WTC11 (cell line): Measurements from ENCODE around the gene RPP38. TPM values are rescaled to one million over a fixed set of nuclear protein-coding genes. Genes with fewer than 3 reads are reported as not detected.

Source experiments
- ATAC-seq: fragments of 200-7000 bp; cut with Tn5 transposase; 2 replicates; pipeline ENCODE4 v1.10.0; 2021; ENCODE audit warnings: mild to moderate bottlenecking, moderate library complexity
- CTCF ChIA-PET: fragments of 300-600 bp; sonication (Branson Sonifier 250); formaldehyde crosslinking; loops from one replicate; lab custom pipeline; 2021; ENCODE audit warnings: antibody characterized with exemption; lab: Charles Lee
- POLR2A ChIA-PET: fragments of 350-600 bp; sonication (Branson Sonifier 250); formaldehyde crosslinking; loops from one replicate; lab custom pipeline; 2021; ENCODE audit warnings: antibody characterized with exemption; lab: Charles Lee
- DNase-seq: peaks from one replicate; pipeline ENCODE4 v3.0.0; 2021; ENCODE audit warnings: low spot score
- H3K27ac Mint-ChIP-seq: 2 replicates; pipeline ENCODE4 v1.8.0; 2021; ENCODE audit warnings: mixed read lengths
- H3K27me3 Mint-ChIP-seq: 2 replicates; pipeline ENCODE4 v1.8.0; 2021; ENCODE audit warnings: low read depth, mild to moderate bottlenecking, moderate library complexity, mixed read lengths
- H3K36me3 Mint-ChIP-seq: 2 replicates; pipeline ENCODE4 v1.8.0; 2021; ENCODE audit warnings: mixed read lengths
- H3K4me1 Mint-ChIP-seq: 2 replicates; pipeline ENCODE4 v1.8.0; 2022; ENCODE audit warnings: mixed read lengths
- H3K4me3 Mint-ChIP-seq: 2 replicates; pipeline ENCODE4 v1.8.0; 2021; ENCODE audit warnings: mild to moderate bottlenecking, moderate library complexity, mixed read lengths
- H3K9me3 Mint-ChIP-seq: 2 replicates; pipeline ENCODE4 v1.8.0; 2021; ENCODE audit warnings: mixed read lengths
- CREB1 ChIP-seq: sonication (generic); formaldehyde crosslinking; IDR thresholded peaks from 2 replicates; pipeline ENCODE4 v1.8.0; 2023; ENCODE audit warnings: mild to moderate bottlenecking, missing genetic modification reagents
- ETV6 ChIP-seq: sonication (generic); formaldehyde crosslinking; IDR thresholded peaks from 2 replicates; pipeline ENCODE4 v1.8.1; 2022; ENCODE audit warnings: mild to moderate bottlenecking, missing genetic modification reagents
- GABPB1 ChIP-seq: sonication (generic); formaldehyde crosslinking; IDR thresholded peaks from 2 replicates; pipeline ENCODE4 v1.8.1; 2023; ENCODE audit warnings: mild to moderate bottlenecking, missing genetic modification reagents
- MXD4 ChIP-seq: fragments of 250-450 bp; sonication (Bioruptor Pico); IDR thresholded peaks from 2 replicates; pipeline ENCODE4 v1.8.0; 2021; ENCODE audit warnings: mild to moderate bottlenecking, moderate library complexity, borderline replicate concordance
- NFE2L1 ChIP-seq: sonication (generic); formaldehyde crosslinking; IDR thresholded peaks from 2 replicates; pipeline ENCODE4 v1.8.1; 2023; ENCODE audit warnings: missing genetic modification reagents
- NFYB ChIP-seq: sonication (generic); formaldehyde crosslinking; conservative IDR thresholded peaks from 2 replicates; pipeline ENCODE4 v1.8.0; 2022; ENCODE audit warnings: low read depth, missing genetic modification reagents
- NR2C2 ChIP-seq: sonication (generic); formaldehyde crosslinking; IDR thresholded peaks from 2 replicates; pipeline ENCODE4 v1.8.0; 2022; ENCODE audit warnings: mild to moderate bottlenecking, missing genetic modification reagents
- SP1 ChIP-seq: sonication (generic); formaldehyde crosslinking; conservative IDR thresholded peaks from 2 replicates; pipeline ENCODE4 v1.8.1; 2022; ENCODE audit warnings: missing genetic modification reagents
- total RNA-seq: library from RNA; stranded (reverse); gene quantifications from 3 replicates; pipeline ENCODE4 v1.2.3, GENCODE V29; 2021
- TF ChIP-seq, protein P1 (sequence below): fragments of 250-450 bp; sonication (Bioruptor Pico); IDR thresholded peaks from 2 replicates; pipeline ENCODE4 v1.9.0; 2021; ENCODE audit warnings: mild to moderate bottlenecking, borderline replicate concordance
- TF ChIP-seq, protein P2 (sequence below): sonication (generic); formaldehyde crosslinking; IDR thresholded peaks from 2 replicates; pipeline ENCODE4 v1.8.1; 2022; ENCODE audit warnings: low read depth, mild to moderate bottlenecking, moderate library complexity, missing genetic modification reagents, borderline replicate concordance
- TF ChIP-seq, protein P3 (sequence below): sonication (generic); formaldehyde crosslinking; IDR thresholded peaks from 2 replicates; pipeline ENCODE4 v1.8.1; 2022; ENCODE audit warnings: mild to moderate bottlenecking, missing genetic modification reagents, moderate library complexity, borderline replicate concordance
- TF ChIP-seq, protein P4 (sequence below): sonication (generic); formaldehyde crosslinking; IDR thresholded peaks from 2 replicates; pipeline ENCODE4 v1.8.1; 2023; ENCODE audit warnings: mild to moderate bottlenecking, missing genetic modification reagents
- TF ChIP-seq, protein P5 (sequence below): sonication (generic); formaldehyde crosslinking; IDR thresholded peaks from 2 replicates; pipeline ENCODE4 v1.8.0; 2022; ENCODE audit warnings: mild to moderate bottlenecking, missing genetic modification reagents
- TF ChIP-seq, protein P6 (sequence below): fragments of 250-450 bp; sonication (Bioruptor Pico); IDR thresholded peaks from 2 replicates; pipeline ENCODE4 v1.9.0; 2021; ENCODE audit warnings: mild to moderate bottlenecking
- TF ChIP-seq, protein P7 (sequence below): sonication (generic); formaldehyde crosslinking; IDR thresholded peaks from 2 replicates; pipeline ENCODE4 v1.8.0; 2022; ENCODE audit warnings: missing genetic modification reagents
- TF ChIP-seq, protein P8 (sequence below): sonication (generic); formaldehyde crosslinking; IDR thresholded peaks from 2 replicates; pipeline ENCODE4 v1.8.0; 2022; ENCODE audit warnings: mild to moderate bottlenecking, missing genetic modification reagents
- TF ChIP-seq, protein P9 (sequence below): sonication (generic); formaldehyde crosslinking; IDR thresholded peaks from 2 replicates; pipeline ENCODE4 v1.8.0; 2022; ENCODE audit warnings: mild to moderate bottlenecking, missing genetic modification reagents

Gene RPP38
- total RNA-seq, 1 experiment from 2014 or later: 20.9 TPM

DNA sequence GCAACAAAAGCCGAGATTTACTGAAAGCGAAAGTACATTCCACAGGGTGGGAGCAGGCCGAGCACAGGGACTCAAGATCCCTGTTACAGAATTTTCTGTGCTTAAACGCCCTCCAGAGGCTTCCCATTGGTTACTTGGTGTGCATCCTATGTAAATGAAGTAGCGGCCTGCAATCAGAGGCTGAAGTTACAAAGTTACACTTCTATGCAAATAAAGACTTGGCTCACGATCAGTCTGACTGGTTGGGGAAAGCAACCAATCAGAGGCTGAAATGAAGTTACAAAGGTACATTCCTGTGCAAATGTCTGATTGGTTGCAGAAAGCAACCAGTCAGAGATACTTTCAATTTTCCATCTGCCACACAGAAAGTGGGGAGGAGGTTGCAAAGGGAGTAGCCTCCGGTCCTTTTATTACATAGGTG lies 12.6 kb upstream of the RPP38 start:
- peak; percentile 24 for DNase-seq
- ATAC-seq: peak; percentile 43
- Mint-ChIP-seq H3K27ac (peak overlapping the region; percentile 65), H3K4me3 (no peak overlapping the region), H3K36me3 (peaks cover 2% of the 10 kb centered on the region; the same call in 1 of the 2 replicates), H3K27me3 (peaks cover 3% of the 10 kb centered on the region; the same call in 1 of the 2 replicates), H3K9me3 (no peaks in the 10 kb centered on the region), H3K4me1 (peaks cover 16% of the 10 kb centered on the region)
- POLR2A ChIA-PET: no interaction called here
- TF ChIP-seq NFYB (peak; percentile 69), NR2C2 (CRISPR knock-in tag) (no peak), GABPB1 (CRISPR knock-in tag) (0 out of 2 replicates have a peak, but pooled peaks have one; percentile 34), NFE2L1 (no peak)
- TF ChIP-seq, protein P1, sequence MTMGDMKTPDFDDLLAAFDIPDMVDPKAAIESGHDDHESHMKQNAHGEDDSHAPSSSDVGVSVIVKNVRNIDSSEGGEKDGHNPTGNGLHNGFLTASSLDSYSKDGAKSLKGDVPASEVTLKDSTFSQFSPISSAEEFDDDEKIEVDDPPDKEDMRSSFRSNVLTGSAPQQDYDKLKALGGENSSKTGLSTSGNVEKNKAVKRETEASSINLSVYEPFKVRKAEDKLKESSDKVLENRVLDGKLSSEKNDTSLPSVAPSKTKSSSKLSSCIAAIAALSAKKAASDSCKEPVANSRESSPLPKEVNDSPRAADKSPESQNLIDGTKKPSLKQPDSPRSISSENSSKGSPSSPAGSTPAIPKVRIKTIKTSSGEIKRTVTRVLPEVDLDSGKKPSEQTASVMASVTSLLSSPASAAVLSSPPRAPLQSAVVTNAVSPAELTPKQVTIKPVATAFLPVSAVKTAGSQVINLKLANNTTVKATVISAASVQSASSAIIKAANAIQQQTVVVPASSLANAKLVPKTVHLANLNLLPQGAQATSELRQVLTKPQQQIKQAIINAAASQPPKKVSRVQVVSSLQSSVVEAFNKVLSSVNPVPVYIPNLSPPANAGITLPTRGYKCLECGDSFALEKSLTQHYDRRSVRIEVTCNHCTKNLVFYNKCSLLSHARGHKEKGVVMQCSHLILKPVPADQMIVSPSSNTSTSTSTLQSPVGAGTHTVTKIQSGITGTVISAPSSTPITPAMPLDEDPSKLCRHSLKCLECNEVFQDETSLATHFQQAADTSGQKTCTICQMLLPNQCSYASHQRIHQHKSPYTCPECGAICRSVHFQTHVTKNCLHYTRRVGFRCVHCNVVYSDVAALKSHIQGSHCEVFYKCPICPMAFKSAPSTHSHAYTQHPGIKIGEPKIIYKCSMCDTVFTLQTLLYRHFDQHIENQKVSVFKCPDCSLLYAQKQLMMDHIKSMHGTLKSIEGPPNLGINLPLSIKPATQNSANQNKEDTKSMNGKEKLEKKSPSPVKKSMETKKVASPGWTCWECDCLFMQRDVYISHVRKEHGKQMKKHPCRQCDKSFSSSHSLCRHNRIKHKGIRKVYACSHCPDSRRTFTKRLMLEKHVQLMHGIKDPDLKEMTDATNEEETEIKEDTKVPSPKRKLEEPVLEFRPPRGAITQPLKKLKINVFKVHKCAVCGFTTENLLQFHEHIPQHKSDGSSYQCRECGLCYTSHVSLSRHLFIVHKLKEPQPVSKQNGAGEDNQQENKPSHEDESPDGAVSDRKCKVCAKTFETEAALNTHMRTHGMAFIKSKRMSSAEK: no peak
- TF ChIP-seq, protein P2, sequence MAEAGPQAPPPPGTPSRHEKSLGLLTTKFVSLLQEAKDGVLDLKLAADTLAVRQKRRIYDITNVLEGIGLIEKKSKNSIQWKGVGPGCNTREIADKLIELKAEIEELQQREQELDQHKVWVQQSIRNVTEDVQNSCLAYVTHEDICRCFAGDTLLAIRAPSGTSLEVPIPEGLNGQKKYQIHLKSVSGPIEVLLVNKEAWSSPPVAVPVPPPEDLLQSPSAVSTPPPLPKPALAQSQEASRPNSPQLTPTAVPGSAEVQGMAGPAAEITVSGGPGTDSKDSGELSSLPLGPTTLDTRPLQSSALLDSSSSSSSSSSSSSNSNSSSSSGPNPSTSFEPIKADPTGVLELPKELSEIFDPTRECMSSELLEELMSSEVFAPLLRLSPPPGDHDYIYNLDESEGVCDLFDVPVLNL (CRISPR knock-in tag): no peak
- TF ChIP-seq, protein P3, sequence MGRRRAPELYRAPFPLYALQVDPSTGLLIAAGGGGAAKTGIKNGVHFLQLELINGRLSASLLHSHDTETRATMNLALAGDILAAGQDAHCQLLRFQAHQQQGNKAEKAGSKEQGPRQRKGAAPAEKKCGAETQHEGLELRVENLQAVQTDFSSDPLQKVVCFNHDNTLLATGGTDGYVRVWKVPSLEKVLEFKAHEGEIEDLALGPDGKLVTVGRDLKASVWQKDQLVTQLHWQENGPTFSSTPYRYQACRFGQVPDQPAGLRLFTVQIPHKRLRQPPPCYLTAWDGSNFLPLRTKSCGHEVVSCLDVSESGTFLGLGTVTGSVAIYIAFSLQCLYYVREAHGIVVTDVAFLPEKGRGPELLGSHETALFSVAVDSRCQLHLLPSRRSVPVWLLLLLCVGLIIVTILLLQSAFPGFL (CRISPR knock-in tag): no peak
- TF ChIP-seq, protein P4, sequence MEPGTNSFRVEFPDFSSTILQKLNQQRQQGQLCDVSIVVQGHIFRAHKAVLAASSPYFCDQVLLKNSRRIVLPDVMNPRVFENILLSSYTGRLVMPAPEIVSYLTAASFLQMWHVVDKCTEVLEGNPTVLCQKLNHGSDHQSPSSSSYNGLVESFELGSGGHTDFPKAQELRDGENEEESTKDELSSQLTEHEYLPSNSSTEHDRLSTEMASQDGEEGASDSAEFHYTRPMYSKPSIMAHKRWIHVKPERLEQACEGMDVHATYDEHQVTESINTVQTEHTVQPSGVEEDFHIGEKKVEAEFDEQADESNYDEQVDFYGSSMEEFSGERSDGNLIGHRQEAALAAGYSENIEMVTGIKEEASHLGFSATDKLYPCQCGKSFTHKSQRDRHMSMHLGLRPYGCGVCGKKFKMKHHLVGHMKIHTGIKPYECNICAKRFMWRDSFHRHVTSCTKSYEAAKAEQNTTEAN (CRISPR knock-in tag): no peak
- CTCF ChIA-PET: no interaction called here

DNA sequence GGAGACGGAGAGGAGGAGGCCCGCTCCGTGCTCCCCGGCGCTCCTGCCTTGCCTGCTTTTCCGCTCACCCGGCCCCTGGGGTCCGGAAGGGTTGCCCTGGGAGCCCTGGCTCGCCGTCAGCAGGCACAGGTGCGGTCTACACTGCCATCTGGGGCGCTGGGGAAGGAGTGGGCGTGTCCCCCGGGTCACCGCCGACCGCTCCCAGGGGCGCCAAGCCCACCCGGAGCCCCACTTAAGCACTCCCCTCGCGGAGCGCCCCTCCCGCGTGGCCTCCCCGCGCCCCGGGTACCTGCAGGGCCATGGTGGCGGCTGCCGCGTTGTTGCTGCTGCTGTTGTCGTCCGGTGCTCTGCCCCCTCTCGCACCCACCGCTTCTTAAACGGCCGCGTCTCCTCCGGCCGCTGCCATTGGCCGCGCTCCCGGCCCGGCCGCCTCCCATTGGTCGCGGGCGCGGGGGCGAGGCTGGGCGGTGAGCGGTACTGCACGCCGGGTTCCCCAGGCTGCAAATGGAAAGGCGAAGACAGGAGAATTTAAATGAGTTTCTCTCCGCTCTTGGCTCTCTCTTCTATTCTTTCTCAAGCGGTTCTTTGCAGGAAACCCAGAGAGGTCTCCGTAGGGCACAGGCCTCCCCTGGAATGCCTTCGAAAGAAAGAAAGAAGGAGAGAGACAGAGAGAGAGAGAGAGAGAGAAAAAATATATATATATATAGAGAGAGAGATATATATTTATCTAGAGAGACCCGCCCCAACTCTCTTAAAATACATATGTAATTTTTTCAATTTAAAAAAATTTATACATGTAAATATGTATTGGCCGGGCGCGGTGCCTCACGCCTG lies 8.5 kb upstream of the RPP38 start, which contains the start of gene ACBD7:
Gene ACBD7 (minus strand): TSS at position 349 of the 834 bp plus-strand sequence. CDS start 48 bp downstream, at position 301.
- H3K27me3 Mint-ChIP-seq: peaks cover 24% of the 10 kb centered on the region
- peak; percentile 89 for DNase-seq
- peaks cover 16% of the 10 kb centered on the region for H3K4me1 Mint-ChIP-seq
- peak; percentile 96 for ATAC-seq
- peak within 1 kb of the TSS; percentile 70; the same call in 1 of the 2 replicates for H3K27ac Mint-ChIP-seq
- H3K9me3 Mint-ChIP-seq: no peaks in the 10 kb centered on the region
- ChIA-PET CTCF (no interaction called here), POLR2A (no interaction called here)
- H3K36me3 Mint-ChIP-seq: peaks cover 2% of the 10 kb centered on the region; the same call in 1 of the 2 replicates
- H3K4me3 Mint-ChIP-seq: peak within 1 kb of the TSS; percentile 61
- TF ChIP-seq ETV6 (peak; percentile 64; the same call in 1 of the 2 replicates), NFYB (peak; percentile 89), SP1 (CRISPR knock-in tag) (peak; percentile 84), MXD4 (CRISPR knock-in tag) (no peak), CREB1 (CRISPR knock-in tag) (0 out of 2 replicates have a peak, but pooled peaks have one; percentile 54)
- TF ChIP-seq, protein P5, sequence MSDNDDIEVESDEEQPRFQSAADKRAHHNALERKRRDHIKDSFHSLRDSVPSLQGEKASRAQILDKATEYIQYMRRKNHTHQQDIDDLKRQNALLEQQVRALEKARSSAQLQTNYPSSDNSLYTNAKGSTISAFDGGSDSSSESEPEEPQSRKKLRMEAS (CRISPR knock-in tag): peak; percentile 90
- TF ChIP-seq, protein P6, sequence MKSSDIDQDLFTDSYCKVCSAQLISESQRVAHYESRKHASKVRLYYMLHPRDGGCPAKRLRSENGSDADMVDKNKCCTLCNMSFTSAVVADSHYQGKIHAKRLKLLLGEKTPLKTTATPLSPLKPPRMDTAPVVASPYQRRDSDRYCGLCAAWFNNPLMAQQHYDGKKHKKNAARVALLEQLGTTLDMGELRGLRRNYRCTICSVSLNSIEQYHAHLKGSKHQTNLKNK: no peak
- TF ChIP-seq, protein P7, sequence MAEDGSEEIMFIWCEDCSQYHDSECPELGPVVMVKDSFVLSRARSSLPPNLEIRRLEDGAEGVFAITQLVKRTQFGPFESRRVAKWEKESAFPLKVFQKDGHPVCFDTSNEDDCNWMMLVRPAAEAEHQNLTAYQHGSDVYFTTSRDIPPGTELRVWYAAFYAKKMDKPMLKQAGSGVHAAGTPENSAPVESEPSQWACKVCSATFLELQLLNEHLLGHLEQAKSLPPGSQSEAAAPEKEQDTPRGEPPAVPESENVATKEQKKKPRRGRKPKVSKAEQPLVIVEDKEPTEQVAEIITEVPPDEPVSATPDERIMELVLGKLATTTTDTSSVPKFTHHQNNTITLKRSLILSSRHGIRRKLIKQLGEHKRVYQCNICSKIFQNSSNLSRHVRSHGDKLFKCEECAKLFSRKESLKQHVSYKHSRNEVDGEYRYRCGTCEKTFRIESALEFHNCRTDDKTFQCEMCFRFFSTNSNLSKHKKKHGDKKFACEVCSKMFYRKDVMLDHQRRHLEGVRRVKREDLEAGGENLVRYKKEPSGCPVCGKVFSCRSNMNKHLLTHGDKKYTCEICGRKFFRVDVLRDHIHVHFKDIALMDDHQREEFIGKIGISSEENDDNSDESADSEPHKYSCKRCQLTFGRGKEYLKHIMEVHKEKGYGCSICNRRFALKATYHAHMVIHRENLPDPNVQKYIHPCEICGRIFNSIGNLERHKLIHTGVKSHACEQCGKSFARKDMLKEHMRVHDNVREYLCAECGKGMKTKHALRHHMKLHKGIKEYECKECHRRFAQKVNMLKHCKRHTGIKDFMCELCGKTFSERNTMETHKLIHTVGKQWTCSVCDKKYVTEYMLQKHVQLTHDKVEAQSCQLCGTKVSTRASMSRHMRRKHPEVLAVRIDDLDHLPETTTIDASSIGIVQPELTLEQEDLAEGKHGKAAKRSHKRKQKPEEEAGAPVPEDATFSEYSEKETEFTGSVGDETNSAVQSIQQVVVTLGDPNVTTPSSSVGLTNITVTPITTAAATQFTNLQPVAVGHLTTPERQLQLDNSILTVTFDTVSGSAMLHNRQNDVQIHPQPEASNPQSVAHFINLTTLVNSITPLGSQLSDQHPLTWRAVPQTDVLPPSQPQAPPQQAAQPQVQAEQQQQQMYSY (CRISPR knock-in tag): peak; percentile 94
- TF ChIP-seq, protein P8, sequence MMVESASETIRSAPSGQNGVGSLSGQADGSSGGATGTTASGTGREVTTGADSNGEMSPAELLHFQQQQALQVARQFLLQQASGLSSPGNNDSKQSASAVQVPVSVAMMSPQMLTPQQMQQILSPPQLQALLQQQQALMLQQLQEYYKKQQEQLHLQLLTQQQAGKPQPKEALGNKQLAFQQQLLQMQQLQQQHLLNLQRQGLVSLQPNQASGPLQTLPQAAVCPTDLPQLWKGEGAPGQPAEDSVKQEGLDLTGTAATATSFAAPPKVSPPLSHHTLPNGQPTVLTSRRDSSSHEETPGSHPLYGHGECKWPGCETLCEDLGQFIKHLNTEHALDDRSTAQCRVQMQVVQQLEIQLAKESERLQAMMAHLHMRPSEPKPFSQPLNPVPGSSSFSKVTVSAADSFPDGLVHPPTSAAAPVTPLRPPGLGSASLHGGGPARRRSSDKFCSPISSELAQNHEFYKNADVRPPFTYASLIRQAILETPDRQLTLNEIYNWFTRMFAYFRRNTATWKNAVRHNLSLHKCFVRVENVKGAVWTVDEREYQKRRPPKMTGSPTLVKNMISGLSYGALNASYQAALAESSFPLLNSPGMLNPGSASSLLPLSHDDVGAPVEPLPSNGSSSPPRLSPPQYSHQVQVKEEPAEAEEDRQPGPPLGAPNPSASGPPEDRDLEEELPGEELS: peak; percentile 82; the same call in 1 of the 2 replicates
- TF ChIP-seq, protein P9, sequence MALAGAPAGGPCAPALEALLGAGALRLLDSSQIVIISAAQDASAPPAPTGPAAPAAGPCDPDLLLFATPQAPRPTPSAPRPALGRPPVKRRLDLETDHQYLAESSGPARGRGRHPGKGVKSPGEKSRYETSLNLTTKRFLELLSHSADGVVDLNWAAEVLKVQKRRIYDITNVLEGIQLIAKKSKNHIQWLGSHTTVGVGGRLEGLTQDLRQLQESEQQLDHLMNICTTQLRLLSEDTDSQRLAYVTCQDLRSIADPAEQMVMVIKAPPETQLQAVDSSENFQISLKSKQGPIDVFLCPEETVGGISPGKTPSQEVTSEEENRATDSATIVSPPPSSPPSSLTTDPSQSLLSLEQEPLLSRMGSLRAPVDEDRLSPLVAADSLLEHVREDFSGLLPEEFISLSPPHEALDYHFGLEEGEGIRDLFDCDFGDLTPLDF: peak; percentile 76; the same call in 1 of the 2 replicates
